Neuronal stem cell (in vitro differentiated cells): ENCODE data around the gene PTPN12.
"Not testable (repeated sequence)": the region's sequence is repeated elsewhere in the genome, so short reads cannot be mapped to it uniquely, and the experiment has no call there.

Source experiments
- DNase-seq: peaks from one replicate; pipeline ENCODE4 v3.0.0-alpha.2; 2013; ENCODE audit warnings: low spot score
- H2AFZ ChIP-seq: one replicate; pipeline ENCODE4 v1.6.1; 2013; ENCODE audit warnings: mild to moderate bottlenecking, low read length, inconsistent platforms
- H2AK5ac ChIP-seq: 2 replicates; pipeline ENCODE4 v1.6.1; 2013; ENCODE audit warnings: low read depth, mild to moderate bottlenecking, inconsistent platforms, low read length, moderate library complexity, mixed read lengths
- H2BK120ac ChIP-seq: 2 replicates; pipeline ENCODE4 v1.6.1; 2013; ENCODE audit warnings: low read depth, mild to moderate bottlenecking, inconsistent platforms, low read length, moderate library complexity, mixed read lengths
- H2BK12ac ChIP-seq: one replicate; pipeline ENCODE4 v1.6.1; 2013; ENCODE audit warnings: low read length, inconsistent platforms
- H2BK15ac ChIP-seq: 2 replicates; pipeline ENCODE4 v1.6.1; 2013; ENCODE audit warnings: mild to moderate bottlenecking, low read length, inconsistent platforms, mixed read lengths
- H2BK5ac ChIP-seq: one replicate; pipeline ENCODE4 v1.6.1; 2013; ENCODE audit warnings: inconsistent platforms, mild to moderate bottlenecking, low read length, moderate library complexity
- H3K14ac ChIP-seq: one replicate; pipeline ENCODE4 v1.6.1; 2013; ENCODE audit warnings: low read length, inconsistent platforms
- H3K18ac ChIP-seq: 2 replicates; pipeline ENCODE4 v1.6.1; 2013; ENCODE audit warnings: low read length, inconsistent platforms
- H3K23ac ChIP-seq: 2 replicates; pipeline ENCODE4 v1.6.1; 2013; ENCODE audit warnings: low read depth, mild to moderate bottlenecking, mixed read lengths, low read length, inconsistent platforms; ENCODE audit not compliant: poor library complexity
- H3K27ac ChIP-seq: replicated peaks from 3 replicates; pipeline ENCODE4 v1.5.1; 2013; ENCODE audit warnings: low read length, inconsistent platforms
- H3K27me3 ChIP-seq, 3 experiments: 2 replicates each; pipeline ENCODE4 v1.6.1; 2013; ENCODE audit warnings: low read length in 3 of 3, mild to moderate bottlenecking in 2 of 3, inconsistent platforms in 1 of 3, low read depth in 1 of 3, mixed read lengths in 1 of 3, moderate library complexity in 1 of 3; ENCODE audit not compliant: control insufficient read depth in 3 of 3, insufficient read depth in 3 of 3
- H3K36me3 ChIP-seq, 2 donors: replicated peaks in 1 of 2; 2 replicates each; pipeline ENCODE4 v1.6.1; 2013; ENCODE audit warnings: low read length in 2 of 2; ENCODE audit not compliant: control insufficient read depth in 2 of 2, insufficient read depth in 2 of 2
- H3K4ac ChIP-seq: 2 replicates; pipeline ENCODE4 v1.6.1; 2013; ENCODE audit warnings: inconsistent platforms, mild to moderate bottlenecking, low read length, moderate library complexity
- H3K4me1 ChIP-seq, 2 donors: 1 replicate in 1 of 2; 2 replicates in 1 of 2; pipeline ENCODE4 v1.6.1; 2013; ENCODE audit warnings: low read length in 2 of 2, low read depth in 1 of 2; ENCODE audit not compliant: control insufficient read depth in 2 of 2, insufficient read depth in 1 of 2
- H3K4me2 ChIP-seq: one replicate; pipeline ENCODE4 v1.6.1; 2013; ENCODE audit warnings: mild to moderate bottlenecking, low read length, inconsistent platforms; ENCODE audit not compliant: insufficient read depth, poor library complexity, severe bottlenecking
- H3K4me3 ChIP-seq, 2 donors: 2 replicates each; pipeline ENCODE4 v1.5.1; 2013; ENCODE audit warnings: low read length in 2 of 2, mild to moderate bottlenecking in 2 of 2, inconsistent platforms in 1 of 2, moderate library complexity in 1 of 2
- H3K79me1 ChIP-seq: one replicate; pipeline ENCODE4 v1.6.1; 2013; ENCODE audit warnings: low read depth, mild to moderate bottlenecking, inconsistent platforms, low read length, moderate library complexity
- H3K9ac ChIP-seq: one replicate; pipeline ENCODE4 v1.6.1; 2013; ENCODE audit warnings: mild to moderate bottlenecking, low read depth, low read length, inconsistent platforms; ENCODE audit not compliant: poor library complexity
- H3K9me3 ChIP-seq, 2 donors: replicated peaks in 1 of 2; 2 replicates each; pipeline versions ENCODE3 to v1.6.1; 2013; ENCODE audit warnings: low read length in 2 of 2, mild to moderate bottlenecking in 2 of 2, inconsistent platforms in 1 of 2, low read depth in 1 of 2, mixed read lengths in 1 of 2, moderate library complexity in 1 of 2; ENCODE audit not compliant: control insufficient read depth in 2 of 2, insufficient read depth in 1 of 2
- H4K8ac ChIP-seq: one replicate; pipeline ENCODE4 v1.6.1; 2013; ENCODE audit warnings: low read depth, mild to moderate bottlenecking, inconsistent platforms, low read length, moderate library complexity
- H4K91ac ChIP-seq: one replicate; pipeline ENCODE4 v1.6.1; 2013; ENCODE audit warnings: low read length, low read depth, mild to moderate bottlenecking, inconsistent platforms; ENCODE audit not compliant: poor library complexity
- WGBS, 2 donors: extraction: QIAGEN DNeasy Blood & Tissue Kit; methylation state at CpG; one replicate each; pipeline ENCODE4 v1.1.7; 2013; ENCODE audit warnings: missing lambda C conversion rate in 2 of 2, mixed read lengths in 1 of 2; ENCODE audit not compliant: insufficient read length in 2 of 2, insufficient replicate concordance in 1 of 2; ENCODE audit errors: extremely low coverage in 2 of 2; 5-methylcytosine and 5-hydroxymethylcytosine counted together

The PTPN12 gene

DNA sequence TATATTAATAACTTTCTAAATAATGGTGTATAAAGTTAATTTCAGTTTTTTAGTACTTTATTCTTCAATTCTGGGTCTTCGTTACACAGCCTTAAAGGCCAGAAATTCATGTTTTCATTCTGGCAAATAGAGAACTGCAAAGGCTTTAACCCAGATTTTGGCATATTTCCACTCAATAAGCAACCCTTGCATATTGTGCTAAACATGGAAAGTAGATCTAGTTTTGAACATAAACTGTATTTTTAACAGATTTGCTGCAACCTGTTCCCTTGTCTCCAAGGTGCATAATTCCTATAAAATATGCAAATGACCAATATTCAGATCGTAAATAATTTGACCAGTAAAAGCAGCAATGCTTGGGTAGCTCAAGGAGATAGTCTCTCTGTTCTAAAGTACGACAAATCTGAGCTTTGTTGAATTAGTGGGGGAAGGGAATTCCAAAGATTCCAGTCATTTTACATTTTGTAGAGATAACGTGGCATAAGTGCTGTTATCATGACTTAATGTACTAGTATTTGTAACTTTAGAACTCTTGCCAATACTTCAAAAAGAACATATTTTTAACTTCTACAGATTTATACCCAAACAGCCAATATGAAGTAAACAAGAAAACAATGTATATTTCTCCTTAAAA lies 112.7 kb downstream of the PTPN12 start:
- WGBS, 2 donors = no CpG with 5 or more reads among the region's 4 CpGs
- no peak for DNase-seq
- no peak overlapping the region for H3K27ac ChIP-seq

DNA sequence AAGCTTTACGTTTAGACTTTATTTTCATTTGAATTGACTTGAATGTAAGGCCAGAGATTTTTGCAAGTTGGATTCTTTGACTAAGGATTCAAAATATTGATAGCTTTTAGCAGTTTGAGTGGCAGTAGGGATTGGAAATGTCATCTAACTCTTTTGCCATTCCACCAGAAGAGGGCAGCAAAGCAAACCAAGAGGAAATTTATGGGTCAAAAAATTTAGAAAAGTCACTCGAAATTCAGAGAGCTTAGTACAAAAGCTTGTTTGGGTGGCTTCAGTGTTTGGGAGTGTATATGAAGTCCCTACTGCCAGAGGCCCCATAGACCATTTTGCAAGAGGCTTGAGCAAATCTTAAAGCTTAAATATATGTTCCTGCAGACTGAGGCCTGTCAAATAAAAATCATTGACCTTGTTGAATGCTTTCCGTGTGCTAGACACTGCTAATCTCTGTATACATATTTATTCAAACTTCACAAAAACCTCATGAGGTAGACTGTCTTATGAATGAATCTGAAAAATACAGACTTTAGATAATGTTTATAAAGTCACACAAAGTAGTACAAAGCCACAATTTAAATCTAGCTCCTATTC lies 114.6 kb downstream of the PTPN12 start:
- no peak overlapping the region for H3K4me2 ChIP-seq
- H3K18ac ChIP-seq = no peak overlapping the region
- H2BK5ac ChIP-seq = no peak overlapping the region
- no peak overlapping the region for H4K91ac ChIP-seq
- no peaks in the 10 kb centered on the region for H3K27me3 ChIP-seq
- no peaks in the 10 kb centered on the region for H3K9me3 ChIP-seq
- H2AFZ ChIP-seq = no peak overlapping the region
- H3K79me1 ChIP-seq = no peaks in the 10 kb centered on the region
- no peak overlapping the region for H3K4me3 ChIP-seq
- H2BK15ac ChIP-seq = no peak overlapping the region
- H3K4ac ChIP-seq = no peak overlapping the region
- no peak overlapping the region for H4K8ac ChIP-seq
- H3K9ac ChIP-seq = no peak overlapping the region
- no peak overlapping the region for H3K23ac ChIP-seq
- H2BK120ac ChIP-seq = no peak overlapping the region
- H2BK12ac ChIP-seq = no peak overlapping the region
- WGBS, 2 donors = no CpG with 5 or more reads among the region's 3 CpGs
- no peak overlapping the region for H2AK5ac ChIP-seq
- peaks cover 2 to 61% of the 10 kb centered on the region in 2 donors for H3K36me3 ChIP-seq
- no peak for DNase-seq
- H3K27ac ChIP-seq = no peak overlapping the region
- H3K4me1 ChIP-seq = no peaks in the 10 kb centered on the region
- H3K14ac ChIP-seq = no peak overlapping the region

More for the DNA sequence above, 112.7 kb downstream of the PTPN12 start:
- no peak overlapping the region for H3K14ac ChIP-seq
- H3K23ac ChIP-seq = no peak overlapping the region
- H3K18ac ChIP-seq = no peak overlapping the region
- H3K4me3 ChIP-seq = no peak overlapping the region
- H3K4me1 ChIP-seq = no peaks in the 10 kb centered on the region
- no peak overlapping the region for H3K4ac ChIP-seq
- no peak overlapping the region for H2BK12ac ChIP-seq
- no peak overlapping the region for H4K8ac ChIP-seq
- no peak overlapping the region for H3K9ac ChIP-seq
- no peaks in the 10 kb centered on the region for H3K27me3 ChIP-seq
- H3K36me3 ChIP-seq = peaks cover 4 to 61% of the 10 kb centered on the region in 2 donors
- H3K79me1 ChIP-seq = no peaks in the 10 kb centered on the region
- no peak overlapping the region for H2BK120ac ChIP-seq
- no peak overlapping the region for H3K4me2 ChIP-seq
- H2BK5ac ChIP-seq = no peak overlapping the region
- H4K91ac ChIP-seq = no peak overlapping the region
- H2AFZ ChIP-seq = no peak overlapping the region
- H3K9me3 ChIP-seq = peaks cover 0 to under 1% of the 10 kb centered on the region in 2 donors
- no peak overlapping the region for H2BK15ac ChIP-seq
- no peak overlapping the region for H2AK5ac ChIP-seq

DNA sequence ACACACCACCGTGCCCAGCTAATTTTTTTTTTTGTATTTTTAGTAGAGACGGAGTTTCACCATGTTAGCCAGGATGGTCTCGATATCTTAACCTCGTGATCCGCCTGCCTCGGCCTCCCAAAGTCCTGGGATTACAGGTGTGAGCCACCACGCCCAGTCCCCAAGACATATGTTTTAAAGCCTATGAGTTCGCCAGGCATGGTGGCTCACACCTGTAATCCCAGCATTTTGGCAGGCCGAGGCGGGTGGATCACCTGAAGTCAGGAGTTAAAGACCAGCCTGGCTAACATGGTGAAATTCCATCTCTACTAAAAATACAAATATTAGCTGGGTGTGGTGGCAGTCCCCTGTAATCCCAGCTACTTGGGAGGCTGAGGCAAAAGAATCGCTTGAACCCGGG lies 115.7 kb downstream of the PTPN12 start:
- H4K91ac ChIP-seq, H2BK5ac ChIP-seq, DNase-seq, H3K27me3 ChIP-seq, H3K9me3 ChIP-seq, H3K23ac ChIP-seq, H3K18ac ChIP-seq, H3K4me2 ChIP-seq, H3K4me3 ChIP-seq, H2AFZ ChIP-seq, H2BK15ac ChIP-seq, H2BK120ac ChIP-seq, H3K9ac ChIP-seq, H2BK12ac ChIP-seq, H4K8ac ChIP-seq, H2AK5ac ChIP-seq, H3K27ac ChIP-seq, H3K4ac ChIP-seq, H3K4me1 ChIP-seq, H3K14ac ChIP-seq, H3K79me1 ChIP-seq: not testable (repeated sequence)
- peaks cover 4 to 63% of the 10 kb centered on the region in 2 donors for H3K36me3 ChIP-seq
- no CpG with 5 or more reads among the region's 12 CpGs for WGBS, 2 donors

DNA sequence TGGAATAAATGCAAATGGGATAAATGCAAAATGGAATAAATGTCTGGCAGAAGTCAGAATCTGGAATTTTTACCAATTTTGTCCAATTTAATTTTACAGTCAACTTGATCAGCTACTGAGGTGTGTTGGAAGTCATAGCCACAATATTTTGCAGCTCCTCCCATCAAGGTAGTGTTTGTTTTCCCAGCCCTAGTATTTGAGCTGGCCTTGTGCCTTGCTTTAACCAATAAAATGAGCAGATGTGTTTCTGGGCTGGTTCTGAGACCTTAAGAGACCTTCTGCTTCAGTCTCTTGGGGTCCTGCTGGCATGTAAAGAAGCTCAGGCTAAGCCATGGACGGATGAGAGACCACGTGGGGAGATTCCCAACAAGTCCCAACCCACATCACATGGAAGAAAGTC lies 116.5 kb downstream of the PTPN12 start:
- no CpG with 5 or more reads among the region's 2 CpGs for WGBS, 2 donors

More for the DNA sequence above, 116.5 kb downstream of the PTPN12 start:
- no peak overlapping the region for H3K4me2 ChIP-seq
- no peaks in the 10 kb centered on the region for H3K4me1 ChIP-seq
- H2BK5ac ChIP-seq = no peak overlapping the region
- no peak overlapping the region for H2AFZ ChIP-seq
- no peak overlapping the region for H3K23ac ChIP-seq
- no peaks in the 10 kb centered on the region for H3K27me3 ChIP-seq
- H3K4me3 ChIP-seq = no peak overlapping the region
- H2BK120ac ChIP-seq = no peak overlapping the region
- H3K9ac ChIP-seq = no peak overlapping the region
- H2AK5ac ChIP-seq = no peak overlapping the region
- DNase-seq = no peak
- H3K14ac ChIP-seq = no peak overlapping the region
- no peaks in the 10 kb centered on the region for H3K79me1 ChIP-seq
- no peak overlapping the region for H2BK12ac ChIP-seq
- no peak overlapping the region for H4K91ac ChIP-seq
- no peak overlapping the region for H4K8ac ChIP-seq
- no peak overlapping the region for H3K18ac ChIP-seq
- no peaks in the 10 kb centered on the region for H3K9me3 ChIP-seq
- H3K4ac ChIP-seq = no peak overlapping the region
- peaks cover 4 to 67% of the 10 kb centered on the region in 2 donors for H3K36me3 ChIP-seq
- H2BK15ac ChIP-seq = no peak overlapping the region
- no peak overlapping the region for H3K27ac ChIP-seq
